ENCODE measurements around the gene JARID2. TPM values are rescaled to one million over a fixed set of nuclear protein-coding genes. Genes with fewer than 3 reads are reported as not detected.
A peak's percentile ranks its signal among the peaks of the same experiment; 100 is the strongest.

Gene JARID2
- 16.2 TPM for polyA plus RNA-seq (ENCODE audit: insufficient read length)

GRCh38 chr6:15245361-15246216 lies at the start of gene JARID2:
Gene JARID2 (plus strand): TSS chr6:15246069. CDS start chr6:15246540, 471 bp downstream.
- DNase-seq: peak; percentile 98

- DNase-seq: no peak
Measured at GRCh38 chr6:15200087-15200486, 45.8 kb upstream of the JARID2 start.

GRCh38 chr6:15205321-15205720 lies 40.5 kb upstream of the JARID2 start:
- no peak for DNase-seq

DNA sequence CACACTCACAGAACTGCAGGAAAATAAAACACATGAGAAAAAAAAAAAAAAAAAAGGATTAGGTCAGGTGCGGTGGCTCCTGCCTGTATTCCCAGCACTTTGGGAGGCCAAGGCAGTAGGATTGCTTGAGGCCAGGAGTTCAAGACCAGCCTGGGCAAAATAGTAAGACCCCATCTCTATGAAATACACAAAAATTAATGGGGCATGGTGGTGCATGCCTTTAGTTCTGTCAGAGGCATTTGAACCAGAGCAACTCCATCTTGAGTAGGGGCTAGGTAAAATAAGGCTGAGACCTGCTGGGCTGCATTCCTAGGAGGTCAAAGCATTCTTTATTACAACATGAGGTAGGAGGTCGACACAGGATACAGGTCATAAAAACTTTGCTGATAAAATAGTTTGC lies 39.0 kb upstream of the JARID2 start:
- no peak for DNase-seq

DNA sequence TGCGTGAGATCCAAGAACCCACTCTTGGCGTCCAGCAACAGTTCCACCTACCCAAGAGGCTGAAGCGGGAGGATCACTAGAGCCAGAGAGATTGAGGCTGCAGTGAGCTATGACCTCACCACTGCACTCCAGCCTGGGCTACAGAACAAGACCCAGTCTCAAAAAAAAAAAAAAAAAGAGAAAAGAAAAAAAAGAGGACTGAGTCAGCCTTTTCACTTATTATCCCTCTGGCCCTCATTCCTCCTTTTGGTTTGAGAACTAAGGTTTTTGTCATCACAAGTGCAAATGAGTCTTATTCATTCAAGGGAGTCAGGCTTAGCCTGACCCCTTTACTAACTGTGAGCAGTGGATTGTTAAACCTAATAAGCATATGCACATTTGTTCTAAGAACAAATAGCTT lies 37.9 kb upstream of the JARID2 start:
- no peak for DNase-seq

DNA sequence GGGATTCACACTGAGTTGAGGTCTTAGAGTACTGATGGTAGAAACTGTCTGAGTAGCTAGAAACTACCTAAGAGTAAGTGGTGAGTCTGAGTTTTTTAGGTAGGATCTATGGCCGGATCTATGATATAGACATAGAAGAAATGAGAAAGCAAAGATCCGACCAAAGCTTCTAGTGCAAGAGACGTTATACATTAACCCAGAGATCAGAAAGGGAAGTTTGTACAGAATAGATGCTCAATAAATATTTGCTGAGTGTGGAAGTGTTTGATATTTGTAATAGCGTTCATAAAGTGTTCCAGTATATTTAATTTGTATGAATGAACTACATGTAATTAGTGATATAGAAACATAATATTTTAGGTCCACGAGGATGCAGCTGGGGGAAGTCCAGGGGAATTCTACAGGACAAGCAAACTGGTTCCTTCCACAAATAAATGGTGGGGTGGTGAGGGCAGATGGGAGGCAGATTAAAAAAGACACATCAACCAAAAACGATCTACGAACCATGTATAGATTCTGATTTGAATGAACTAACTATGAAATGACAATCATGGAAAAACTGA lies 31.9 kb upstream of the JARID2 start:
- no peak for DNase-seq

- no peak for DNase-seq
Measured at GRCh38 chr6:15218401-15218800, 27.5 kb upstream of the JARID2 start.

DNA sequence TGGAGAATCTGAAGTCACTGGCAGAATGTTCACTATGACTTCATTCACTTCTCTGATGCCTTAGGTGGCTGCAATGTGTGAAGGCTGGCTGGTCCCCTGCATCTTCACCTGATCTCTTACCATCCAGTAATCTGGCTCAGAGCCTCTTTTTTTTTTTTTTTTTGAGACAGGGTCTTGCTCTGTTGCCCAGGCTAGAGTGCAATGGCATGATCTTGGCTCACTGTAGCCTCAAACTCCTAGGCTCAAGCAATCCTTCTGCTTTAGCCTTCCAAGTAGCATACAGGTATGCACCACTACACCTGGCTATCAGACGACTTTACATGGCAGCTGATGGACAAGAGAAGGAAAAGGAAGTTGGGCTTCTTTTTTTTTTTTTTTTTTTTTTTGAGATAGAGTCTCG lies 25.8 kb upstream of the JARID2 start:
- DNase-seq: no peak

DNA sequence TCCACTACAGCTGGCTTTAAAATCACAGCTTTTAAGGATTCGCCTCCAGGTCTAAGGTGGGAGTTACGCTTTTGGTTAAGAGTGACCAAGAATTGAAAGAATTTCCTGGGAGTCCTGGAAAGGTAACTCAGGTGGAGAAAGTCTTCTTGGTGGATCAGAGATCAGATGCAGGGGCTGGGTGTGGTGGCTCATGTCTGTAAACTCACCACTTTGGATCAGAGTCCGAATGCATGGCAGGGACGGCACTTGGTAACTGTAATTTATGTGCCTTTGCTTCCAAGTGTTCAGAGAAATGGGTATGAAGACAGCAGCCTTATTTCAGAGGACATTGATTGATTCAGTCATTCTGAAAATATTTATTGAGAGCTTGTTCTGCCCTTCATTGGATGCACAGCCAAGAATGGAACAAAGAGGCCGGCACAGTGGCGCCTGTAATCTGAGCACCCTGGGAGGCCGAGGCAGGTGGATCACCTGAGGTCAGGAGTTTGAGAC lies 18.0 kb upstream of the JARID2 start:
- no peak for DNase-seq

GRCh38 chr6:15230827-15231226 lies 15.0 kb upstream of the JARID2 start:
- no peak for DNase-seq

DNA sequence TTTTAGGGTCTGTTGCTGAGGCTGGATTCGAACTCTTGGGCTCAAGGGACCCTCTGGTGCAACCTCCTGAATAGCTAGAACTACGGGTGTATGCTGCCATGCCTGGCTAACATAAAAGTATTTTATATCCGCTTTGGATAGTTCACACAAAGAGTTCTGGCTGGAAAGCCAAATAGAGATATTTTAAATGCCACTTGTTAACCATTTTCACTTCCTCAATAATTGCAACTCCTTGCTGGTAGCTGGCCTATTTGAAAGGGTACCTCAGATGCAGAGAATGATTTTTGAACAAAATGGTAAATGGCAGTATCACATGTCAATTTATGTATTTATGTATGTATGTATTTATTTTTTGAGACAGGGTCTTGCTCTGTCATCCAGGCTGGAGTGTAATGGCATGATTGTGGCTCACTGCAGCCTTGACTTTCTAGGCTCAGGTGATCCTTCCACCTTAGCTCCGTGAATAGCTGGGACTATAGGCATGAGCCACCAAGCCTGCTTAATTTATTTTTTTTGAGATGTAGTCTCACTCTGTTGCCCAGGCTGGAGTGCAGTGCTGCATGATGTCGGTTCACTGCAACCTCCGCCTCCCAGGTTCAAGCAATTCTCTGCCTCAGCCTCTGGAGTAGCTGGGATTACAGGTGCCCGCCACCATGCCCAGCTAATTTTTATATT lies 12.9 kb upstream of the JARID2 start:
- DNase-seq: no peak

GRCh38 chr6:15234068-15234758 lies 11.7 kb upstream of the JARID2 start:
- DNase-seq: no peak

DNA sequence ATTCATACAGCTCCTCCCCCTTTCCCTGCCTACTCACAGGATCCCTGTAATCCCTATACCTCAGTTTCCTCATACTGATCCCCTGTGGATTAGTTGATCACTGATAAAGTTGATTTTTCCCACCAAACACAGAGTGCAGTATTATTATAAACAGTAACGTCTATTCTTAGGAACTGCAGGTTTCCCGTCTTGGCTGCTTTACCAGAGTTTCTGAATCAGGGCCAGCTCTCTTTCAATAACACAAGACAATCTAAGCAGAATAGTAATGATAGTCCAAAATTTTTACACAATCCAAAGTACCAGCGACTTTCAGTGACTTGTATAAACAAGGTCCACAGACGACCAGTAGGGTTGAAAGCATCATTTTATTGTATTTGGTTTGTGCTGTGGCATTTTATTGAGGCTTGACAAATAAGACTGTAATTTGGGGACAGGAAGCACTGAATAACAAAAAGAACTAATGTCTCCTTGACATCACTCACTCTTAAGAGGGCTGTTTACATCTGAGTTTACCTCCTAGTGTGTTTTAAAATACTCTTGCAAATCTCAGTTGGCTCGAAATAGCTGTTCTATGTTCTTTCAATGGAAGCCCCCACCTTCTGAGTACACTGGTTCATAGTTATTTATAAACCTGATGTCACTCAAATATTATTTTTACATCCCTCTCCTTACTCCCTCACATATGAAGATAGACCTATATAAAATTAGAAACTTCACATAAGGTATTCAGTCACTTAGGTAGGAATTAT lies 6.1 kb upstream of the JARID2 start:
- no peak for DNase-seq

DNA sequence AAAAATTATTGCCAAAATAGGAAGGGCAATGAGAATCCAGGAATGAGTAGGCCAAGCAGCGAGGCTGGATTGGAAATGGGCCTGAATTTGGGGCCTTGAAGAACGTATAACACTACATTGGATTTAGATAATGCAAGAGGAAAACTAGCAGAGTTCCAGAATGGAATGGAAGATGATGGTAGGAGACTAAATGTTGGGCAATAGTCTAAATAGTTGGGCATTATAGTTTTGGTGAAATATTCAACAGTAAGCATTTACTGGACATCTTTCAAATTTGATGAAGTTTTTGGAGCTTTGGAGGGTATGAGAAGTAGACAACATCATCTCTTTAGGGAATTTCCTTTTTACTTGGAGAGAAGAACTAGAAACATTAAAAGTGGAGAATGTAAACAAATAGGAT lies 3.4 kb upstream of the JARID2 start:
- no peak for DNase-seq

DNA sequence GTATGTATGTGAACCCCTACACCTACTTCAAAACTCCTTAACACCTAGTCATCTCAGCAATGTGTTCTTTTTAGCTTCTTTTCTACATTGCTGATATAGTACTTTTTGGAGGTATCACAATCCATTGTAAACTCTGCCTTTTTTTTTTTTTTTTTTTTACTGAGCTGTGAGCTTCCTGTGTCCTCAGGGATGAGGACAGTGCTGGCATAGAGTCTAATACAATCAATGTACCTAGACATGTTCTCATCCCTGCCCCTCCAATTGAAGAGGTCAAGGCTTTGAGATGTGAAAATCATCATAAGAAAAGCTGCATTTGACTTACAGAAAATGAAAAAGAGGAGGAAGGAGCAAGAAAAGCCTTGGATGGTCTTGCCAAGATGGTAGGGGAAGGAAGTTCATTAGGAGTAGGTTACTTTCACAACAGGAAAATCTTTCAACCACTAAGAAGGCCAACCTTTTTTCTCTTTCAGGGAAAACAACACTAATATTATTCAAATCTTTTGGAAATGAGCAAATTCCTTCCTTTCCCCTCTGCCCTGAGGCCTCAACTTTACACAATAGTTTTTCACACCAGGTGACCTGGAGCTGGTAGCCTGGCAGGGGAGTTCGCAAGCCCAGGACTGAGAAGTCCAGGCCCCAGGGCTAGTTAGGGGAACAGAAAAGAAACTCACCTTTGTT lies 2.8 kb upstream of the JARID2 start:
- no peak for DNase-seq

GRCh38 chr6:15243910-15244619 lies 1.8 kb upstream of the JARID2 start:
- no peak for DNase-seq

DNA sequence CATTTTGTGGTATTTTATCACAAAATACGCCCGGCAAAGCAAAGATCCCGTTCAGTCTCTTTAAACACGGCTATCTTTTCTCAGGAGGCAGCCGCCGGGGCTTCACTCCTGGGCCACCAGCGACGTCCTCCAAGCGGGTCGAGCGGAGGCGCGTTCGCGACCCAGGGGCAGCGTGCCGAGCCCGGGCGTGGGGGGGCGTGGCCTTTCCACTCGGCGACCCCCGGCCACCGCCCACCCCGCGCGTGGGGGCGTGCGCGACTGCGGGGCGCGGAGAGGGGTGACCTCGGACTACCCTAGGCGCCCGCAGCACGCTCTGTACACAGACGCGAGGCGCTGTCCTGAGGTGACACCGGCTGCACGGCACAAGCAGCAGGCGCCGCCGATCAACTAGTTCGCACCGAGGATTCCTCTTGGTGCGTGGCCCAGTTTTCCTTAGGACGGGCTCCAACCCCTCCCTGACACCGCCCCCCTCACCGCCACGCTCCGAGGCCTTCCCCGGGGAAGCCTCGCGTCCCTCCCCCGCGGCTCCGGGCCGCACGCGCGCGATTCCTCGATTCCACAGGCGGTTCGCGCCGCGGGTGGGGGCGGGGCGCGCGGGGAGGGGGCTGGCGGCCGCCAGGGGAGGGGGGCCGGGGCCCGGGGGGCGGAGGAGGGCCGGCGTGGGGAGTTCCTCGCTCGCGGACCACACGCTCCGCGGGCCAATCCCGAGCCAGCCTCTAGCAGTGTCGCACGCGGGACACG lies 1.1 kb upstream of the JARID2 start:
- DNase-seq: peak; percentile 88

DNA sequence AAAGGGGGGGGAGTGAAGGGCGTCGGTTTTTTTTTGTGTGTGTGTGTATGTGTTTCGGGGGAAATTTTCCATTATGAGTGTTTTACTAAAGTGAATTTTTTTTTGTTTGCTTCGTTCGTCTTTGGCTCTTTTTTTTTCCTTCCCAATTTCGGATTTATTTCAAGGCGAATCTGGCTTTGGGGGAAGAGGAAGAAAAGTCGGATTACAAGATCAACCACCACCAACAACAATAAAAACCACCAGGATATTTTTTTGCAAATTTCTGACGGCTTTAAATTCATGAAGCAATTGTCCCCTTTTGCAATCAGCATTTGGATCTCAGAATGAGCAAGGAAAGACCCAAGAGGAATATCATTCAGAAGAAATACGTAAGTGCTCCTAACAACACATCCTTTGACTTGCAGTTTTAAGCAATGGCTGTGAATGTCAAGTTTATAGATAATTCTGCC lies 372 bp downstream of the JARID2 start:
- no peak for DNase-seq

DNA sequence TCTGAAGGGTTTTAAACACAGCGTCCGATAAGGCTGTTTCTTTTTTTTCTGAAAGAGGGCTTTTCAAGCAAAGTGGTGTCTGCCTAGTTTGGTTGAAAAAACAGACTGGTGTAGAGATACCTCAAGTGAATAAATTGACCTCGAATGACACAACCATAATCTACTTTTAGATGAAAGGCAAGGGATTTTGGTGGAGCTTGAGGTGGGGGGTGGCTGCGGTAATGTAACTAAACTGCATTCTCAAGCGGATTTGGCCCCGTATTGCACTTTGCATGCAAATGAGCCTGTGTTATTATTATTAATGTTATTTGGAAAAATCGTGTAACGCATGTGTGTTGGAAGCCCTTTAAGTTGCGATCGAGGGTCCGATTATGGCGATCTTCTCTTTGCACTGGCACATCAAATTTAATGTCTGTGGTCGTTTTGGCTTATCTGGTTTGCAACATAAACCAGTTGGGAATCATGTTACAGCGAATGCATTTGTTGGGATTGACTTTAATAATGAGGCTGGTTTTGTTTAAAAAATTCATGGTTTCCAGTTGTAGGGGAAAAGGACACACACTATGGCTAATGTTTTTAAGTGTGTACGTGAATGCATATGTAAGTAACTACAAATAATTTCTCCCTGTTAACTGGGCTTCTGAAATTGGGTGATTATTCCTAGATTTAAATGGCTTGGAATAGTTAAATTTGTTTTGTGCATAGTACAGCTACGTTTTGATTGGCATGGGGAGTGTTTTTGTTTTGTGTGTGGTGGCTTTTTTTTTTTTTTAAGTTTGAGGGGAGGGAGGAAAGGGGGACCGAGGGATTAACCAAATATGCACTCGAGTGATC lies 1.0 kb downstream of the JARID2 start:
- no peak for DNase-seq

All from hindlimb muscle (tissue), 1 donor.